ENCODE results near the gene INO80.
"Not testable (repeated sequence)": the region's sequence is repeated elsewhere in the genome, so short reads cannot be mapped to it uniquely, and the experiment has no call there.

Gene INO80

DNA sequence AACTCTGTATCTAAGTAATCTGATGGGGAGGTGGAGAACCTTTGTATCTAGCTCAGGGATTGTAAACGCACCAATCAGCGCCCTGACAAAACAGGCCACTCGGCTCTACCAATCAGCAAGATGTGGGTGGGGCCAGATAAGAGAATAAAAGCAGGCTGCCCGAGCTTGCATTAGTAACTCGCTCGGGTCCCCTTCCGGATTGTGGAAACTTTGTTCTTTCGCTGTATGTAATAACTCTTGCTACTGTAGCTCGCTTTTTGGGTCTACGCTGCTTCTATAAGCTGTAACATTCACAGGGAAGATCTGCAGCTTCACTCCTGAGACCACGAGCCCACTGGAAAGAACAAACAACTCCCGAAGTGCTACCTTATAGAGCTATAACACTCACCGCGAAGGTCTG lies 153.8 kb downstream of the INO80 start:
- DNase-seq (ENCODE audit: low read depth), result not testable (repeated sequence)

DNA sequence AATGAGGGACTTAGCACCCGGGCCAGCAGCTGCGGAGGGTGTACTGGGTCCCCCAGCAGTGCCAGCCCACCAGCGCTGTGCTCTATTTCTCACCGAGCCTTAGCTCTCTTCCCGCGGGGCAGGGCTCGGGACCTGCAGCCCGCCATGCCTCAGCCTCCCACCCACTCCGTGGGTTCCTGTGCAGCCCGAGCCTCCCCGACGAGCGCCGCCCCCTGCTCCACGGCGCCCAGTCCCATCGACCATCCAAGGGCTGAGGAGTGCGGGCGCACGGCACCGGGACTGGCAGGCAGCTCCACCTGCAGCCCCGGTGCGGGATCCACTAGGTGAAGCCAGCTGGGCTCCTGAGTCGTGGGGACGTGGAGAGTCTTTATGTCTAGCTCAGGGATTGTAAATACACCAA lies 154.3 kb downstream of the INO80 start:
- DNase-seq (ENCODE audit: low read depth), result not testable (repeated sequence)

GRCh38 chr15:40960925-40961324 lies 155.2 kb downstream of the INO80 start:
- DNase-seq (ENCODE audit: low read depth), result no peak

DNA sequence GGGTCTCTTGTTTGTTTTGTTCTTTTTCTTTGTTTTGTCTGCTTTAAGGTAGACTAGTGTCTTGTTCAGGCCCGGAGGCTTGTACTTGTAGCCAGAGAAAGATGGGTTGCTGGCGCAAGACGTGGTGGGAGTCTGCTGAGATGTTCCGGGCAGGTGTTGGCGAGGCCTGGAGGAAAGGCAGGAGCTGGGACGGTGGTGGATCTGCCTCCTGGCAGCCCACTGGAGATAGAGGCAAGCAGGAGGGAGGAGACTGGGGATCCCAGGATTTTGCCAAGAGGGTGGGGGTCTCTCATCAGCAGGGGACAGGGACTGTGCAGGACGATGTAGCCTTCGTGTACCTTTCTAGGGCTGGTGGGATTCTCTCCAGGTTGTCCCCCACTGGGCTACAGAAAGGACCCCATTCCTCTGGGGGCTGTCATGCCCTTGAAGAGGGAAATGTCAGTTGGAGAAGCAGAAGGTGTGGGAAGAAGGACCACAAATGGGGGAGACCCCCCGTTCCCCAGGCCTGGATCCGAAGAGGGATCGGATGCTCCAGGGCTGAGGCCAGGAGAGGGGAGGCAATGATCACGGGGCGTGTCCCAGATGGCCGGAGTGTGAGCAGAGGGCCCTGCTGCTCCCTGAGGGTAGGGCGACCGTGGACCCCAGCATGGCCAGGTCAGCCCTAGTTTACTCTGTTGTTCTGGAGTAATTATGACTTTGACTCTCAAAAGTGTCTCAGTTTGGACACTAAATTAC lies 155.8 kb downstream of the INO80 start:
- no peak for DNase-seq (ENCODE audit: low read depth)

DNA sequence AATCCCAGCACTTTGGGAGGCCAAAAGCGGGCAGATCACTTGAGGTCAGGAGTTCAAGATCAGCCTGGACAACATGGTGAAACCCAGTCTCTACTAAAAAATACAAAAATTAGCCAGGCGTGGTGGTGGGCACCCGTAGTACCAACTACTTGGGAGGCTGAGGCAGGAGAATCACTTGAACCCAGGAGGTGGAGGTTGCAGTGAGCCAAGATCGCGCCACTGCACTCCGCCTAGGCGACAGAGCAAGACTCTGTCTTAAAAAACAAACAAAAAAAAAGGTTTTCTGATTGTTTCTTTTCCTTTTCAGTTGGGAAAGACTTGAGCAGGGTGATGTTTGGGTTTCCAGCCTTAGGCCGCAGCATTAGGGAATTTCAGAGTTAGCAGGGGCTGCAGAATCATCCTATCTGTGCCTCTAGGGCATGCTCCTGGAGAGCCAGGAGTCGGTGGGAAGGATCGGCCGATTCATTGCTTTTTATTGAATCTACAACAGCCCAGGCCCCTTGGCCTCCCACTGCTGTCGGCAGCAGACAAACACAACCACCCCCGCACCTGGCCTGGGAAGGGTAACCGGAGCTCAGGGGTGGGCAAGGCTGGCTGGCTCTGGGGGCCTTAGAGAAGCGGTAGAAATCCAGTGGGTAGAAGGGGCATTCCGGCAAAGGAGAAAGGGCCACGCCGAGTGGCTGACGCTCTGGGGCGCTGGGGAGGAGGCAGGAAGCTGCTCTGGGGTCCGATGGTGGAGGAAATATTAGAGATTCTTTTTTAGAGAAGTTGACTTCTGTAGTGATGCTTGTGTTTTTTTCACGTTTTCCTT lies 156.5 kb downstream of the INO80 start:
- no peak for DNase-seq (ENCODE audit: low read depth)

DNA sequence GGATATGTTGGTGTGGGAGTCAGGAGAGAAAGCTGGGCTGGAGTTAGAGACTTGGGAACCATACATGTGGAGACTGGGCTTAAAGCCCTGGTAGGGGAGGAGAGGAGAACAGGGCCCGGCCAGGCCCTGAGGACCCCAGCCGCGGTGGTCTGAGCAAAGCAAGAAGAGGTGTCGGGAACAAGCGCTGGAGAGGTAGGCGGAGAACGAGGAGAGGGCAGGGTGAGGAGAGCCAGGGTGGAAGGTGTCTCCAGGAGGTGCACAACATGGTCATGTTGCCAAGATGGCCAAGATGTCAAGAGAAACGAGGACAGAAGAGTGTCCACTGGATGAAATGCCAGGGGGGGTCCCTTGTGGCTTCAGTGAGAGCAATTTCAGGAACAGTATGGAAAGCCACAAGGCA lies 157.4 kb downstream of the INO80 start:
- DNase-seq (ENCODE audit: low read depth), result no peak

- DNase-seq (ENCODE audit: low read depth), result no peak
Observed at GRCh38 chr15:40958146-40958545, 157.9 kb downstream of the INO80 start.

DNA sequence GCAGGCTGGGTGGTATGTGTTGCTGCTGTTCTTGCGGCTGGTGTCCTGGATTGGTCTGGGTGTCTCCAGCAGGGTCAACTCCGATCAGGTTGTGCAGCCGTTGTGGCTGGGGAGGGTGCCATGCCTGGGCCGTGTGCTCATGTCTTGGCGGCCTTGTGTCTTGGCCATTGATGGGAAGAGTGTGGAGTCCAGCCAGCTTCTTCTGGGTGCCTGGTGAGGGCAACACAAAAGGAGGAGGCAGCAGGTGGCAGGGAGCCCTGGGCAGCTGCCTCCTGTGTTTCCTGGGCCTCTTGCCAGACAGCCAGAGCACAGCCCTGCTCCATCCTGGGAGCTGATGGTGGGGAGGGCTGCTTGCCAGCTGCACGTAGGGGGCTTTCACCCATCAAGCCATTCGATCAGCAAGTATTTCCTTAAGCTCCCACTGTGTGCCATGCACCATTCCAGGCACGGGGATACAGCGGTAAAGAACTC lies 158.5 kb downstream of the INO80 start:
- DNase-seq (ENCODE audit: low read depth), result peak; percentile 29

DNA sequence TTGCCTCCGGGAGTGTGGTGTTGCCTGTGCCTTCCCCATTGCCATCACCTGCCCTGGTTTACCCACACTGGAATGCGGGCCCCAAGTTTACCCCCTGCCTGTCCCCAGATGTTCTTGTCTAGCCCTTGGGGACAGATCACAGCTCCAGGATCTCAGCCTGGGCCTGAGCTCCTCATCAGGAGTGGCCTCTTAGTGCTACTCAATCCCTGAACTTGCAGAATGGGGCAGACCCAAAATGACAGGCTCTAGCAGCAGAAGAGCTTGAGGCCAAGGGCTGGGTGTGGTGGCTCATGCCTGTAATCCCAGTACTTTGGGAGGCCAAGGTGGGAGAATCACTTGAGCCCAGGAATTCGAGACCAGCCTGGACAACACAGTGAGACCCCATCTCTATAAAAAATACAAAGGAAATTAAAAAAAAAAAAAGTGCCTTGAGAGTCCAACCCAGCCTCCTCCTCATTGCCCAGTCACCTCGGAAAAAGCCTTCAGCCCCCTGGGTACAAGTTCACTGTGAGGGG lies 159.0 kb downstream of the INO80 start:
- DNase-seq (ENCODE audit: low read depth), result no peak

- DNase-seq (ENCODE audit: low read depth), result no peak
Observed at GRCh38 chr15:40956541-40956982, 159.5 kb downstream of the INO80 start.

GRCh38 chr15:40955930-40956540 lies 160.0 kb downstream of the INO80 start:
- peak; percentile 78 for DNase-seq (ENCODE audit: low read depth)

- DNase-seq (ENCODE audit: low read depth), result no peak
Observed at GRCh38 chr15:40955141-40955903, 160.8 kb downstream of the INO80 start.

DNA sequence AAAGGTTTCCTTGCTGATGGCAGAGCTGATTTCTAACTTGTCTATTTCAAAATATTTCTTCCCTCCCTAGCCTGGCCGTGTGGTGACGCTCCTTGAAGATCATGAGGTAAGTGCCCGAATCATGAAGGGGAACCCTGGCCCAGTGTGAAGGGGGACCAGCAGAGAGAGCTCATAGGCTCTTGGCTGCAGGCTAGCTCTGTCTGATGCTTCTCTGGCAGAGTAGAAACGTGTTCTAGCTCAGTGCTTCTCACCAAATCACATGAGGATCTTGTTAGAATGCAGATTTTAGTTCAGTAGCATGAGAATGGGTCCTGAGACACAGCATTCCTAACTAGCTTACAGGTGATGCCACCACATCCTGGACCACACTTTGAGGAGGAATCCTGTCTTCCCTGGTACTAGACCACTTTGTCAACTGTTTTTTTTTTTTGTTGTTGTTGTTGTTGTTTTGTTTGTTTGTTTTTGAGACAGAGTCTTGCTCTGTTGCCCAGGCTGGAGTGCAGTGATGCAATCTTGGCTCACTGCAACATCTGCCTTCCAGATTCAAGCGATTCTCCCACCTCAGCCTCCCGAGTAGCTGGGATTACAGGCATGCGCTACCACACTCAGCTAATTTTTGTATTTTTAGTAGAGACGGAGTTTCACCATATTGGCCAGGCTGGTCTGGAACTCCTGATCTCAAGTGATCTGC lies 161.8 kb downstream of the INO80 start:
- DNase-seq (ENCODE audit: low read depth), result not testable (repeated sequence)

GRCh38 chr15:40953713-40954074 lies 162.4 kb downstream of the INO80 start:
- DNase-seq (ENCODE audit: low read depth), result peak; percentile 38

DNA sequence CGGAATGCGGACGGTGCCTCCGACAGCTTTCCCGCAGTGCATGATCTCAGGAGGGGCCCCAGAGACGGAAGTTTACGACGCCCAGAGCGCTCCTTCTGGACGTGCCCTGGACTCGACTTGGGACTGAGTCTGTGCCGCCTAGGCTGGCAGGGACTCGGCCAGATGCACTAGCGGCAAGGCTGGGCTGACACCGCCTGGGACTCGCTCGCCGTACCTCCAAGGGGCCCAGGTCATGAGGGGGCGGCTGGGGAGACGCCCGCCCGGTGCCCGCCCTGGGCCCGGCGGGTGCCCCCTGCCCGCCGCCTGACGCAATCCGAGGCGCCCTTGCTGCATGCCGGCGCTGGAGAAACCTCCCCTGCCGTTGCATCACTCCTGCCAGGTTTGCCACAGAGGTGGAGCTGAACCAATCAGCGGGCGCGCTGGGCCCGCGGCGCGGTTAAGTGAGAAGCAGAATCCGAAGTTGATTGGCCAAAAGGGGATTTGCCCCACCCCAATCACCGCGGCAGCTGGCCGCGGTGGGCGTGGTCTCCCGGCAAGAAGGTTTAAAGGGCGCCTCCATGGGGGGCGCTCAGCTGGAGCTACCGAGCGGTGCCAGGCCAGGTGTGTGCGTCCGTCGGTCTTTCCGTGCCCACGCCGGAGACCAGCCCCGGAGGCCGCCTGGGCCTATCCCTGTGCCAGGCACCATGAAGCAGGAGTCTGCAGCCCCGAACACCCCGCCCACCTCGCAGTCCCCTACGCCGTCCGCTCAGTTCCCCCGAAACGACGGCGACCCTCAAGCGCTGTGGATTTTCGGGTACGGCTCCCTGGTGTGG lies 163.0 kb downstream of the INO80 start, which contains the start of gene CHAC1:
Gene CHAC1 (plus strand): TSS at position 571 of the 812 bp plus-strand sequence. CDS start 113 bp downstream, at position 684.
- peak; percentile 98 for DNase-seq (ENCODE audit: low read depth)

- no peak for DNase-seq (ENCODE audit: low read depth)
Observed at GRCh38 chr15:40952301-40952900, 163.7 kb downstream of the INO80 start.

DNA sequence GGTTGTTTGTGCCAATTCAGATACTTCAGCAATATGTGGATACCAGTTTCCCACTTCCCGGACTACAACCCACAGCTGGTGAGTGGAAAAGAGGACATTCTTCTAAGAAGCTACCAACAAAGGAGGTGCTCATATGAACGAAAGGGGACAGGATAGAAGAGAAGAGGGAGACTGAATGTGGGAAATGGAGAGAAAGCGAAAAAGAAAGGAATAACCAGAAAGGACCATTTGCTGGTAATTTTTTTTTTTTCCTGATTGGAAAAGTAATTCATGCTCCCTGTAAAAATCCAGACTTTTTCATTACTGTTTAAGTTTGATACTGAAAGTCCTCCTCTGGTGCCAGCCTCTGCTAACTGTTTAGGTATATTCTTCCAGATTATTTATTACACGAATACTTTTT lies 164.3 kb downstream of the INO80 start:
- no peak for DNase-seq (ENCODE audit: low read depth)

GRCh38 chr15:40949756-40950207 lies 166.3 kb downstream of the INO80 start:
- DNase-seq (ENCODE audit: low read depth), result no peak

GRCh38 chr15:40948706-40949473 lies 167.2 kb downstream of the INO80 start:
- DNase-seq (ENCODE audit: low read depth), result no peak
